22Rv1 (cell line): ENCODE measurements around the gene VPS52.

Experiments used
- H3K27ac ChIP-seq: fragments of 450-650 bp; 2 replicates; pipeline ENCODE4 v1.5.1; 2017
- CTCF ChIP-seq: fragments of 450-650 bp; IDR thresholded peaks from 2 replicates; pipeline ENCODE4 v1.5.1; 2017; ENCODE audit warnings: mild to moderate bottlenecking
- ZFX ChIP-seq: fragments of 450-650 bp; IDR thresholded peaks from 2 replicates; pipeline ENCODE4 v1.6.1; 2017; ENCODE audit warnings: antibody characterized with exemption, borderline replicate concordance

VPS52 gene

GRCh38 chr6:33278392-33278741, 6.7 kb upstream of the VPS52 start:
- H3K27ac ChIP-seq = peak overlapping the region; percentile 93
- TF ChIP-seq CTCF (no peak), ZFX (no peak)

- TF ChIP-seq CTCF = no peak
- TF ChIP-seq ZFX = no peak
- H3K27ac ChIP-seq = peak overlapping the region; percentile 93
Observed at GRCh38 chr6:33277663-33278391, 6.2 kb upstream of the VPS52 start.

DNA sequence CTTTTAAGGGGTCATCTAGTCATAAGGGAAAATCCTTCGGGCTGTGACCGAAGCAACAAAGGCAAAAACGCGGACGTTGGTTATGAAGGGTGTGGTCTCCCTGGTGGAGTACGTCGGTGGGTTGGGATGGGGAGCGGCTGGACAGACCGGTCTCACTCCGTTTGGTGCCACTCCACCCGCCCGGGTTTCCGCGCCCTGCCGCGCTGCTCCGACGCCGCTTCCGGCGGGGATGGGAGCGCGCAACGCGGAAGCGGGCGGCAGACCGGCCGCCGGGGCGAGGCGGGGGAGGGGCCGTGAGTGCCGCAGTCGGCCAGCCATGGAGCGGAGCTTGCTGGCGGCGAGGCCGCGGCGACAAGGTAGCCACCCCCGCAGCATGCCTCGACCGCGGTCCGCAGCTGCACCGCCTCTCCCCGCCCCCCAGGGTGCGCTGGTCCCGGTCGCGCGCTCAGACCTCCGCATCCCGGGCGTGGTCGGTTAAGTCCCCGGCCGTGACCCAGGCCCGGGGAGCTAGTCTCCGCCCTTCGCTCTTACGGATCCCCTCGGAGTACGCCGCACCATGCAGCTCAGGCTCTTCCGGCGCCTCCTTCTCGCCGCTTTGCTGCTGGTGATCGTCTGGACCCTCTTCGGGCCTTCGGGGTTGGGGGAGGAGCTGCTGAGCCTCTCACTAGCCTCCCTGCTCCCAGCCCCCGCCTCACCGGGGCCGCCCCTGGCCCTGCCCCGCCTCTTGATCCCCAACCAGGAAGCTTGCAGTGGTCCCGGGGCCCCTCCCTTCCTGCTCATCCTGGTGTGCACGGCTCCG, 5.4 kb upstream of the VPS52 start, which contains the start of gene B3GALT4:
Gene B3GALT4, plus strand, starts transcription at position 260 of the 799 bp plus-strand sequence. Its CDS starts 297 bp downstream, at position 557.
- no peak for TF ChIP-seq ZFX
- TF ChIP-seq CTCF = peak; percentile 52
- H3K27ac ChIP-seq = peak within 1 kb of the TSS; percentile 93

GRCh38 chr6:33276581-33276863, 4.8 kb upstream of the VPS52 start:
- H3K27ac ChIP-seq = peak overlapping the region; percentile 93
- no peak for TF ChIP-seq ZFX
- TF ChIP-seq CTCF = no peak

- H3K27ac ChIP-seq = peak overlapping the region; percentile 93
Observed at GRCh38 chr6:33275795-33276580, 4.3 kb upstream of the VPS52 start.

- TF ChIP-seq CTCF (no peak), ZFX (no peak)
- peak overlapping the region; percentile 93 for H3K27ac ChIP-seq
Observed at GRCh38 chr6:33273924-33274902, 2.5 kb upstream of the VPS52 start.
